GM12878 (cell line): ENCODE measurements around the gene PTGIS. TPM values are rescaled to one million over a fixed set of nuclear protein-coding genes. Genes with fewer than 3 reads are reported as not detected.

ENCODE experiments used
- CTCF ChIP-seq, 3 experiments: IDR thresholded peaks in 2 of 3; conservative IDR thresholded peaks in 1 of 3; 2 replicates each; pipeline ENCODE4 v1.5.1; 2011; ENCODE audit warnings: low read depth in 3 of 3, low read length in 3 of 3, mild to moderate bottlenecking in 3 of 3, control low read depth in 2 of 3, moderate library complexity in 2 of 3, inconsistent platforms in 1 of 3, mixed read lengths in 1 of 3; ENCODE audit not compliant: control insufficient read depth in 2 of 3, insufficient read depth in 1 of 3; ENCODE audit errors: extremely low read depth in 1 of 3
- CUX1 ChIP-seq: IDR thresholded peaks from 2 replicates; pipeline ENCODE4 v1.6.1; 2012; ENCODE audit warnings: improper control_type of control experiment, low read depth, low read length; ENCODE audit not compliant: insufficient replicate concordance
- DPF2 ChIP-seq: fragments of 450-650 bp; IDR thresholded peaks from 2 replicates; pipeline ENCODE4 v1.6.1; 2017; ENCODE audit warnings: mild to moderate bottlenecking
- EGR1 ChIP-seq, 2 experiments: IDR thresholded peaks; 1 replicate in 1 of 2; 2 replicates in 1 of 2; pipeline ENCODE4 v1.6.1; 2011 to 2012; ENCODE audit warnings: low read depth in 2 of 2, low read length in 2 of 2, borderline replicate concordance in 1 of 2, mild to moderate bottlenecking in 1 of 2, moderate library complexity in 1 of 2
- ELK1 ChIP-seq: IDR thresholded peaks from 2 replicates; pipeline ENCODE4 v1.6.1; 2012; ENCODE audit warnings: low read depth, low read length, improper control_type of control experiment
- FOS ChIP-seq: IDR thresholded peaks from 3 replicates; pipeline ENCODE4 v1.6.1; 2011; ENCODE audit warnings: borderline replicate concordance; ENCODE audit not compliant: insufficient read length; ENCODE audit errors: extremely low read depth
- HCFC1 ChIP-seq: fragments of 150-350 bp; IDR thresholded peaks from 2 replicates; pipeline ENCODE4 v1.6.1; 2014; ENCODE audit warnings: low read length
- HDGF ChIP-seq: fragments of 450-650 bp; IDR thresholded peaks from 2 replicates; pipeline ENCODE4 v1.6.1; 2016; ENCODE audit warnings: antibody characterized with exemption
- JUND ChIP-seq: IDR thresholded peaks from 2 replicates; pipeline ENCODE4 v1.6.1; 2012; ENCODE audit warnings: low read depth, mild to moderate bottlenecking, low read length, improper control_type of control experiment, moderate library complexity
- KDM1A ChIP-seq: fragments of 200-600 bp; sonication (generic); IDR thresholded peaks from 2 replicates; pipeline ENCODE4 v1.6.1; 2016; ENCODE audit warnings: borderline replicate concordance
- KLF5 ChIP-seq: fragments of 450-650 bp; IDR thresholded peaks from 2 replicates; pipeline ENCODE4 v1.6.1; 2014; ENCODE audit warnings: mild to moderate bottlenecking; ENCODE audit not compliant: partially characterized antibody
- NRF1 ChIP-seq: conservative IDR thresholded peaks from 2 replicates; pipeline ENCODE4 v1.6.1; 2011; ENCODE audit warnings: mild to moderate bottlenecking, low read depth, low read length, improper control_type of control experiment
- PKNOX1 ChIP-seq: fragments of 450-650 bp; IDR thresholded peaks from 2 replicates; pipeline ENCODE4 v1.6.1; 2016; ENCODE audit warnings: mild to moderate bottlenecking
- PML ChIP-seq: IDR thresholded peaks from 2 replicates; pipeline ENCODE4 v1.6.1; 2012; ENCODE audit warnings: low read length, inconsistent platforms
- RAD51 ChIP-seq: fragments of 450-650 bp; IDR thresholded peaks from 2 replicates; pipeline ENCODE4 v1.6.1; 2016; ENCODE audit warnings: moderate library complexity, mild to moderate bottlenecking, inconsistent platforms
- RB1 ChIP-seq: fragments of 450-650 bp; formaldehyde crosslinking; IDR thresholded peaks from 2 replicates; pipeline ENCODE4 v1.6.1; 2017; ENCODE audit warnings: mild to moderate bottlenecking, borderline replicate concordance
- RBBP5 ChIP-seq: fragments of 200-600 bp; sonication (generic); conservative IDR thresholded peaks from 2 replicates; pipeline ENCODE4 v1.6.1; 2016
- SIX5 ChIP-seq: IDR thresholded peaks from 2 replicates; pipeline ENCODE4 v1.6.1; 2011; ENCODE audit warnings: mild to moderate bottlenecking, low read depth, low read length, moderate library complexity; ENCODE audit not compliant: severe bottlenecking
- SMAD5 ChIP-seq: IDR thresholded peaks from 2 replicates; pipeline ENCODE4 v1.6.1; 2016; ENCODE audit warnings: antibody characterized with exemption, low read depth
- SREBF1 ChIP-seq: IDR thresholded peaks from 2 replicates; pipeline ENCODE4 v1.6.1; 2012; ENCODE audit warnings: mild to moderate bottlenecking, low read length
- ZNF217 ChIP-seq: fragments of 450-650 bp; IDR thresholded peaks from 2 replicates; pipeline ENCODE4 v1.6.1; 2017; ENCODE audit warnings: antibody characterized with exemption, mild to moderate bottlenecking
- ZSCAN29 ChIP-seq: fragments of 450-650 bp; IDR thresholded peaks from 2 replicates; pipeline ENCODE4 v1.6.1; 2017; ENCODE audit warnings: mild to moderate bottlenecking, moderate library complexity
- polyA plus RNA-seq, 11 experiments: library from polyadenylated mRNA; depleted of rRNA in 4 of 11; unstranded in 6 of 11; stranded (reverse) in 5 of 11; fragments of >200 nt; fragmentation: Nextera tagmentation in 4 of 11; fragmentation: Illumina TruSeq in 1 of 11; extraction: Ambion mirVana in 4 of 11; extraction: Trizol in 1 of 11; gene quantifications; 1 replicate in 1 of 11; 2 replicates in 10 of 11; pipeline versions ENCODE4 v1.2.1 to v1.2.3, GENCODE V29; 2011 to 2016; ENCODE audit warnings: inconsistent platforms in 2 of 11, missing spikeins in 2 of 11, low read depth in 1 of 11
- total RNA-seq, 4 experiments: library from RNA; depleted of rRNA in 3 of 4; stranded (reverse); fragments of >200 nt in 3 of 4; fragmentation: Illumina TruSeq in 1 of 4; extraction: Trizol in 1 of 4; gene quantifications; 2 replicates each; pipeline versions ENCODE4 v1.2.1 to v1.2.3, GENCODE V29; 2013 to 2021

Gene PTGIS
- total and polyA plus RNA-seq, 10 of the 15 experiments (the other 5 are each of a cell fraction or from before 2014, with no cell fraction given): 0.10 TPM; not detected in 9

- peak; percentile 97 to 99 (median 99) for TF ChIP-seq CTCF (IDR thresholded peaks at IDR 0.05 in 2 of 3, conservative IDR thresholded peaks at IDR 0.05 in 1 of 3; ENCODE audit: control insufficient read depth in 2 of 3, extremely low read depth in 1 of 3, insufficient read depth in 1 of 3, low read depth in 3 of 3, low read length in 3 of 3)
- TF ChIP-seq ZNF217: peak; percentile 73; the same call in 1 of the 2 replicates
- no peak for TF ChIP-seq RBBP5
- TF ChIP-seq RB1: peak; percentile 62; the same call in 1 of the 2 replicates
- no peak for TF ChIP-seq JUND
- TF ChIP-seq NRF1: no peak
- TF ChIP-seq ELK1: no peak
- TF ChIP-seq KLF5: peak; percentile 81
- no peak for TF ChIP-seq PKNOX1
- TF ChIP-seq SMAD5: no peak
- TF ChIP-seq HDGF: no peak
- peak; percentile 91 for TF ChIP-seq DPF2
- TF ChIP-seq CUX1: no peak
- no peak for TF ChIP-seq FOS
- TF ChIP-seq ZSCAN29: 0 out of 2 replicates have a peak, but pooled peaks have one; percentile 39
- no peak for TF ChIP-seq RAD51
- no peak for TF ChIP-seq HCFC1
- no peak for TF ChIP-seq KDM1A
- TF ChIP-seq EGR1 (IDR thresholded peaks at IDR 0.05; ENCODE audit: borderline replicate concordance in 1 of 2, low read depth in 2 of 2, low read length in 2 of 2): no peak
- TF ChIP-seq SIX5: no peak
- no peak for TF ChIP-seq SREBF1
- no peak for TF ChIP-seq PML
Observed at GRCh38 chr20:49610691-49611538, 43.0 kb upstream of the PTGIS start (continued).
